ENCODE results near the gene PSD2.

- TF ChIP-seq CTCF (IDR thresholded peaks at IDR 0.05; ENCODE audit: low read depth, low read length): no peak
- TF ChIP-seq EZH2phosphoT487 (IDR thresholded peaks at IDR 0.05; ENCODE audit: low read depth): no peak
Observed at GRCh38 chr5:139881143-139881733, 85.6 kb downstream of the PSD2 start.

Measured in OCI-LY3 (cell line).